ENCODE data around the gene TCN2. TPM values are rescaled to one million over a fixed set of nuclear protein-coding genes. Genes with fewer than 3 reads are reported as not detected.

Gene TCN2
- total and polyA plus RNA-seq, 2 donors (not counting 1 experiment from before 2014, with no cell fraction given), result 7.1 to 10.8 TPM

Other genes starting within 250 kb of the TCN2 start
- gene RNF215, start 219.8 kb upstream of the TCN2 start, total RNA-seq, result 20.3 and 30.2 TPM in 2 replicates
- gene RNF215, start 219.8 kb upstream of the TCN2 start, polyA plus RNA-seq, result 4.2 and 5.3 TPM in 2 replicates
- gene SEC14L2, start 210.2 kb upstream of the TCN2 start, total RNA-seq, result 4.9 and 5.8 TPM in 2 replicates
- 10.2 and 17.3 TPM in 2 replicates for gene SEC14L2, start 210.2 kb upstream of the TCN2 start, polyA plus RNA-seq
- gene MTFP1, start 181.4 kb upstream of the TCN2 start, total RNA-seq, result 2.5 and 4.6 TPM in 2 replicates
- gene MTFP1, start 181.4 kb upstream of the TCN2 start, polyA plus RNA-seq, result 3.8 and 5.8 TPM in 2 replicates
- not detected in 2 replicates for gene SEC14L3, start 135.2 kb upstream of the TCN2 start, total RNA-seq
- not detected in 2 replicates for gene SEC14L3, start 135.2 kb upstream of the TCN2 start, polyA plus RNA-seq
- gene SEC14L4, start 101.5 kb upstream of the TCN2 start, total RNA-seq, result under 0.01 and 0.66 TPM in 2 replicates
- gene SEC14L4, start 101.5 kb upstream of the TCN2 start, polyA plus RNA-seq, result 0.03 and 0.08 TPM in 2 replicates
- under 0.01 and 0.66 TPM in 2 replicates for gene SEC14L6, start 60.4 kb upstream of the TCN2 start, total RNA-seq
- 0.12 and 0.21 TPM in 2 replicates for gene SEC14L6, start 60.4 kb upstream of the TCN2 start, polyA plus RNA-seq
- gene GAL3ST1, start 32.5 kb upstream of the TCN2 start, total RNA-seq, result 0.17 TPM in 1 of 2 replicates, not detected in the other
- 0.03 and 0.06 TPM in 2 replicates for gene GAL3ST1, start 32.5 kb upstream of the TCN2 start, polyA plus RNA-seq
- 61.3 and 69.1 TPM in 2 replicates for gene PES1, start 15.3 kb upstream of the TCN2 start, total RNA-seq
- 51.2 and 89.0 TPM in 2 replicates for gene PES1, start 15.3 kb upstream of the TCN2 start, polyA plus RNA-seq
- 5.4 and 10.1 TPM in 2 replicates for gene SLC35E4, start 28.6 kb downstream of the TCN2 start, total RNA-seq
- gene SLC35E4, start 28.6 kb downstream of the TCN2 start, polyA plus RNA-seq, result 2.0 and 3.0 TPM in 2 replicates
- 4.9 and 7.4 TPM in 2 replicates for gene DUSP18, start 60.7 kb downstream of the TCN2 start, total RNA-seq
- gene DUSP18, start 60.7 kb downstream of the TCN2 start, polyA plus RNA-seq, result 10.8 and 14.9 TPM in 2 replicates
- gene OSBP2, start 87.7 kb downstream of the TCN2 start, total RNA-seq, result 0.51 and 3.8 TPM in 2 replicates
- 0.40 and 2.6 TPM in 2 replicates for gene OSBP2, start 87.7 kb downstream of the TCN2 start, polyA plus RNA-seq